Parietal lobe (tissue), 1 donor: ENCODE data around the gene PSME3IP1. TPM values are rescaled to one million over a fixed set of nuclear protein-coding genes. Genes with fewer than 3 reads are reported as not detected.

ENCODE experiments used
- total RNA-seq: library from RNA; depleted of rRNA; stranded (reverse); fragments of >200 nt; gene quantifications from one replicate; pipeline ENCODE4 v1.2.3, GENCODE V29; 2014

PSME3IP1 gene
- total RNA-seq: 101 TPM

GRCh38 chr16:57185945-57186871, at the start of gene PSME3IP1, which contains the start of gene RSPRY1:
Gene PSME3IP1 (minus strand): TSS chr16:57186039. CDS start chr16:57173854, 12,185 bp downstream.
Gene RSPRY1 (plus strand): TSS chr16:57186329. CDS start chr16:57204659, 18,330 bp downstream.

Other genes starting within 250 kb of the PSME3IP1 start
- gene CETP, start 224.1 kb downstream of the PSME3IP1 start, total RNA-seq: 0.94 TPM
- gene NLRC5, start 196.5 kb downstream of the PSME3IP1 start, total RNA-seq: 5.9 TPM
- 51.3 TPM for gene CPNE2, start 93.5 kb downstream of the PSME3IP1 start, total RNA-seq
- gene RSPRY1, start 290 bp upstream of the PSME3IP1 start, total RNA-seq: 98.6 TPM
- gene ARL2BP, start 59.2 kb upstream of the PSME3IP1 start, total RNA-seq: 61.7 TPM
- gene PLLP, start 98.6 kb upstream of the PSME3IP1 start, total RNA-seq: 2.8 TPM
- not detected for gene CCL22, start 172.7 kb upstream of the PSME3IP1 start, total RNA-seq
- 3.1 TPM for gene CX3CL1, start 186.5 kb upstream of the PSME3IP1 start, total RNA-seq
- not detected for gene CCL17, start 218.7 kb upstream of the PSME3IP1 start, total RNA-seq